Endodermal cell (in vitro differentiated cells): ENCODE results near the gene HPSE2. TPM values are rescaled to one million over a fixed set of nuclear protein-coding genes. Genes with fewer than 3 reads are reported as not detected.
"Not testable (repeated sequence)": the region's sequence is repeated elsewhere in the genome, so short reads cannot be mapped to it uniquely, and the experiment has no call there.

Experiments
- DNase-seq: peaks from one replicate; pipeline ENCODE4 v3.0.0-alpha.2; 2017
- H3K27ac ChIP-seq: 2 replicates; pipeline ENCODE4 v1.5.1; 2013; ENCODE audit warnings: mild to moderate bottlenecking, low read depth, low read length, moderate library complexity
- H3K27me3 ChIP-seq: 2 replicates; pipeline ENCODE4 v1.6.1; 2013; ENCODE audit warnings: mild to moderate bottlenecking, low read length, moderate library complexity; ENCODE audit not compliant: insufficient read depth, control insufficient read depth, poor library complexity, severe bottlenecking
- H3K36me3 ChIP-seq: 2 replicates; pipeline ENCODE4 v1.7.0; 2013; ENCODE audit warnings: mild to moderate bottlenecking, low read length, moderate library complexity; ENCODE audit not compliant: control insufficient read depth, insufficient read depth
- H3K4me1 ChIP-seq: one replicate; pipeline ENCODE4 v1.7.0; 2013; ENCODE audit warnings: low read length; ENCODE audit not compliant: control insufficient read depth, insufficient read depth
- H3K4me3 ChIP-seq: 2 replicates; pipeline ENCODE4 v1.5.1; 2013; ENCODE audit warnings: mild to moderate bottlenecking, low read length, moderate library complexity
- H3K9ac ChIP-seq: 2 replicates; pipeline ENCODE4 v1.6.1; 2013; ENCODE audit warnings: mild to moderate bottlenecking, low read length, moderate library complexity; ENCODE audit not compliant: poor library complexity, severe bottlenecking; ENCODE audit errors: extremely low read depth
- H3K9me3 ChIP-seq: 2 replicates; pipeline ENCODE4 v1.6.1; 2013; ENCODE audit warnings: mild to moderate bottlenecking, low read length, moderate library complexity; ENCODE audit not compliant: control insufficient read depth
- H3K27ac Mint-ChIP-seq: 2 replicates; pipeline ENCODE4 v1.8.0; 2020; ENCODE audit warnings: mixed read lengths
- H3K27me3 Mint-ChIP-seq: 2 replicates; pipeline ENCODE4 v1.8.0; 2021; ENCODE audit warnings: mild to moderate bottlenecking, mixed read lengths; ENCODE audit not compliant: insufficient read depth
- H3K36me3 Mint-ChIP-seq: 2 replicates; pipeline ENCODE4 v1.8.0; 2020; ENCODE audit warnings: low read depth, mixed read lengths
- H3K4me1 Mint-ChIP-seq: 2 replicates; pipeline ENCODE4 v1.8.0; 2020; ENCODE audit warnings: mixed read lengths
- H3K4me3 Mint-ChIP-seq: 2 replicates; pipeline ENCODE4 v1.8.0; 2020; ENCODE audit warnings: mild to moderate bottlenecking, moderate library complexity, mixed read lengths
- H3K9me3 Mint-ChIP-seq: 2 replicates; pipeline ENCODE4 v1.8.0; 2020; ENCODE audit warnings: mild to moderate bottlenecking, mixed read lengths
- WGBS, 2 experiments: methylation state at CpG; one replicate each; pipeline versions ENCODE4 v1.1.5 to v1.1.7; 2013; ENCODE audit warnings: missing lambda C conversion rate in 2 of 2, mixed read lengths in 1 of 2; ENCODE audit not compliant: insufficient coverage in 1 of 2, insufficient read length in 1 of 2; 5-methylcytosine and 5-hydroxymethylcytosine counted together
- total RNA-seq, 2 donors: library from RNA; stranded (reverse); fragmentation: NEBNext Ultra II Directional in 1 of 2; extraction: Animal tissue kit (Norgen Biotek cat#: 25700) in 1 of 2; gene quantifications; 2 replicates in 1 of 2; 3 replicates in 1 of 2; pipeline ENCODE4 v1.2.1, GENCODE V29; 2021
- TF ChIP-seq, protein P1 (sequence below): fragments of 200-600 bp; sonication (generic); conservative IDR thresholded peaks from 2 replicates; pipeline ENCODE4 v1.5.0; 2021; ENCODE audit warnings: antibody characterized with exemption, mild to moderate bottlenecking

Gene HPSE2
- total RNA-seq, 2 donors from 2014 or later = 0.07 to 0.11 TPM

DNA sequence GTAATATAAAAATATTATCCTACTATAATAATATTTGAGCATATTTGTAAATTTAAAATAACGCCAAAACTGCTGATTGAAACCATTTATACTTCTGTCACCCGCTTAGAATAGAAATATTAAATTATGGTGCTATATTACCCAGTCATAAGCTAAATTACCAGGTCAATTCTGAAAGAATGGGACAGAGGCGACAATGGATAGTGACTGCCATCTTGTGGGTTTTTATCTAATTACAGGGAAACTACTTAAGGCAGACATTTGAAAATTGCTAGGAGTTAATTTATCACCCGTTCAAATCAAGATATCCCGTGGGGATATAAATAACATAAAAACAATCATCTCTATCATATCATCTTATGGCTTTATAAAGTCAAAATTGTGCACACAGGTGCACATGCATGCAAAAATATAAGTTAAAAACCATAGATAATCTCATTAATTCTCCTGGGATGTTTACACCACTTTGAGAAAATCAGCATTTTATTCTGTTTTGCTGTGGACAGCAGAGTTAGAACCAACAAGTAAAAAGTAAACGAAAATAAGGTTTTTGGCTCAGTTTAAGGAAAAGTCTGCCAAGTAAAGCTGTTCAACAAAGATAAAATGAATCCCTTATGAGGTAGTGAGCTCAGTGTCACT is 41.3 kb upstream of the HPSE2 start:
- H3K27me3 Mint-ChIP-seq = peaks cover 4% of the 10 kb centered on the region
- Histone ChIP-seq H3K4me1 (no peaks in the 10 kb centered on the region), H3K9me3 (no peaks in the 10 kb centered on the region), H3K9ac (no peak overlapping the region), H3K27ac (no peak overlapping the region), H3K27me3 (no peaks in the 10 kb centered on the region), H3K4me3 (no peak overlapping the region), H3K36me3 (no peaks in the 10 kb centered on the region)
- TF ChIP-seq, protein P1, sequence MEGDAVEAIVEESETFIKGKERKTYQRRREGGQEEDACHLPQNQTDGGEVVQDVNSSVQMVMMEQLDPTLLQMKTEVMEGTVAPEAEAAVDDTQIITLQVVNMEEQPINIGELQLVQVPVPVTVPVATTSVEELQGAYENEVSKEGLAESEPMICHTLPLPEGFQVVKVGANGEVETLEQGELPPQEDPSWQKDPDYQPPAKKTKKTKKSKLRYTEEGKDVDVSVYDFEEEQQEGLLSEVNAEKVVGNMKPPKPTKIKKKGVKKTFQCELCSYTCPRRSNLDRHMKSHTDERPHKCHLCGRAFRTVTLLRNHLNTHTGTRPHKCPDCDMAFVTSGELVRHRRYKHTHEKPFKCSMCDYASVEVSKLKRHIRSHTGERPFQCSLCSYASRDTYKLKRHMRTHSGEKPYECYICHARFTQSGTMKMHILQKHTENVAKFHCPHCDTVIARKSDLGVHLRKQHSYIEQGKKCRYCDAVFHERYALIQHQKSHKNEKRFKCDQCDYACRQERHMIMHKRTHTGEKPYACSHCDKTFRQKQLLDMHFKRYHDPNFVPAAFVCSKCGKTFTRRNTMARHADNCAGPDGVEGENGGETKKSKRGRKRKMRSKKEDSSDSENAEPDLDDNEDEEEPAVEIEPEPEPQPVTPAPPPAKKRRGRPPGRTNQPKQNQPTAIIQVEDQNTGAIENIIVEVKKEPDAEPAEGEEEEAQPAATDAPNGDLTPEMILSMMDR = peak; percentile 90
- H3K9me3 Mint-ChIP-seq = peaks cover 9% of the 10 kb centered on the region
- no peak overlapping the region for H3K27ac Mint-ChIP-seq
- no peaks in the 10 kb centered on the region for H3K36me3 Mint-ChIP-seq
- no peak for DNase-seq
- 10 to 25% methylated on average over 3 to 4 of the region's 6 CpGs for WGBS, 2 experiments
- peaks cover 4% of the 10 kb centered on the region for H3K4me1 Mint-ChIP-seq
- H3K4me3 Mint-ChIP-seq = no peak overlapping the region

GRCh38 chr10:99266383-99266782 is 30.7 kb upstream of the HPSE2 start:
- Histone ChIP-seq H3K4me1 (no peaks in the 10 kb centered on the region), H3K27me3 (no peaks in the 10 kb centered on the region), H3K4me3 (peak overlapping the region; percentile 2), H3K9ac (no peak overlapping the region), H3K9me3 (peaks cover 33% of the 10 kb centered on the region), H3K27ac (no peak overlapping the region), H3K36me3 (no peaks in the 10 kb centered on the region)
- H3K9me3 Mint-ChIP-seq = peaks cover 24% of the 10 kb centered on the region
- H3K4me1 Mint-ChIP-seq = peaks cover 11% of the 10 kb centered on the region
- TF ChIP-seq, protein P1 = no peak
- H3K4me3 Mint-ChIP-seq = no peak overlapping the region
- H3K27ac Mint-ChIP-seq = peak overlapping the region; percentile 69
- H3K27me3 Mint-ChIP-seq = peaks cover 4% of the 10 kb centered on the region
- H3K36me3 Mint-ChIP-seq = peaks cover 4% of the 10 kb centered on the region
- WGBS, 2 experiments = 51 to 57% methylated on average over 1 to 4 of the region's 4 CpGs
- DNase-seq = peak; percentile 71

GRCh38 chr10:99248824-99249223 is 13.2 kb upstream of the HPSE2 start:
- Histone ChIP-seq H3K36me3 (no peaks in the 10 kb centered on the region), H3K27me3 (no peaks in the 10 kb centered on the region), H3K9me3 (peaks cover 44% of the 10 kb centered on the region), H3K27ac (no peak overlapping the region), H3K9ac (no peak overlapping the region), H3K4me1 (no peaks in the 10 kb centered on the region), H3K4me3 (peak overlapping the region; percentile 40)
- Mint-ChIP-seq H3K27me3 (peaks cover 1% of the 10 kb centered on the region), H3K27ac (no peak overlapping the region), H3K9me3 (peaks cover 48% of the 10 kb centered on the region), H3K4me1 (no peaks in the 10 kb centered on the region), H3K4me3 (no peak overlapping the region), H3K36me3 (peaks cover 2% of the 10 kb centered on the region)
- no peak for DNase-seq
- WGBS, 2 experiments = 45 to 100% methylated on average over 1 to 2 of the region's 2 CpGs
- TF ChIP-seq, protein P1 = no peak

DNA sequence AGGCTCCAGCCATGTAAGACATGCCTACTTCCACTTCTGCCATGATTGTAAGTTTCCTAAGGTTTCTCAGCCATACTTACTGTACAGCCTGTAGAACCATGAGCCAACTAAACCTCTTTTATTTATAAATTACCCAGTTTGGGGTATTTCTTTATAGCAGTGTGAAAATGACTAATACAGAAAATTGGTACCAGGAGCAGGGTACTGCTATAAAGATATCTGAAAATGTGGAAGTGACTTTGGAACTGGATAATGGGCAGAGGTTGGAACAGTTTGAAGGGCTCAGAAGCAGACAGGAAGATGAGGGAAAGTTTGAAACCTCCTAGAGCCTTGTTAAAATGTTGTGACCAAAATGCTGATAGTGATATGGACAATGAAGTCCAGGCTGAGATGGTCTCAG is 12.2 kb upstream of the HPSE2 start:
- H3K36me3 Mint-ChIP-seq, H3K4me3 Mint-ChIP-seq, H3K36me3 ChIP-seq, H3K9ac ChIP-seq, H3K4me1 ChIP-seq, H3K27ac ChIP-seq, H3K4me3 ChIP-seq, H3K27me3 Mint-ChIP-seq, H3K27me3 ChIP-seq, H3K4me1 Mint-ChIP-seq, H3K27ac Mint-ChIP-seq, DNase-seq: not testable (repeated sequence)
- H3K9me3 ChIP-seq = peaks cover 43% of the 10 kb centered on the region
- peaks cover 45% of the 10 kb centered on the region for H3K9me3 Mint-ChIP-seq
